Stimulated activated CD4-positive, alpha-beta T cell treated with anti-CD3 and anti-CD28 coated beads, Interleukin-2, amount 100 ng/mL, for 24 hours (primary cell): ENCODE measurements around the gene OR13J1.

ENCODE experiments used
- DNase-seq, 2 donors: peaks; one replicate each; pipeline ENCODE4 v3.0.0-alpha.2; 2020

The OR13J1 gene

DNA sequence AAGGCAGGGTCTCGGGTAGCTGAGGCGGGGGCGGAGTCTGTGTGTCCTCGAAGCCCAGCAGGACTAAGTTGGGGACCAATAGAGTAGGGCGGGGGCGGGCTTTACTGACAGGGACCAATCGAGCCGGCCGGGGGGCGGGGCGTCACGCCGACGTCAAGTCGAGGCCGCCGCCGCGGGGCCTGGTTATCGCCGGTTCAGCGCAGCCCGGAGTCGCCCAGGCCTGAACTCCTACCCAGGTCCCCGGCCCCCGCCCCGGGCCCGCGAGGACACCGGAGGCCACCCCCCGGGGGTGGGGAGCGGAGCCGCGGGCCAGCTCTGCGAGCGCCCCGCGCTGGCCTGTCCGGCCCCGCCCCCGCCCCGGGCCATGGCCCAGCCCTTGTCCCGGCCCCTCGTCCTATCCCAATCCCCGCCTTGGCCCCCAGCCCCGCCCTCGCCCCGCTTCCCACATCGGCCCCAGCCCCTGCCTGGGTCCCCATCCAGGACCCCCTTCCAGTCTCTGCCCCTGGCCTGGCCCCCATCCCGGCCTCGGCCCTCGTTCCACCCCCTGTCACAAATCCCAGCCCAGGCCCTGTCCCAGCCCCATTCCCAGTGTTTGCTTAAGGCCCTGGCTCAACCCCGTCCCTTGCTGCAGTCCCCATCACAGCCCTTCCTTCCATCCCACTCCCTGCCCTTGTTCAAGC is 41.0 kb downstream of the OR13J1 start, which contains the start of gene TMEM8B:
Gene TMEM8B, plus strand, starts transcription at position 145 of the 680 bp plus-strand sequence. Its CDS starts 220 bp downstream, at position 365.
- peak; percentile 98 for DNase-seq

DNA sequence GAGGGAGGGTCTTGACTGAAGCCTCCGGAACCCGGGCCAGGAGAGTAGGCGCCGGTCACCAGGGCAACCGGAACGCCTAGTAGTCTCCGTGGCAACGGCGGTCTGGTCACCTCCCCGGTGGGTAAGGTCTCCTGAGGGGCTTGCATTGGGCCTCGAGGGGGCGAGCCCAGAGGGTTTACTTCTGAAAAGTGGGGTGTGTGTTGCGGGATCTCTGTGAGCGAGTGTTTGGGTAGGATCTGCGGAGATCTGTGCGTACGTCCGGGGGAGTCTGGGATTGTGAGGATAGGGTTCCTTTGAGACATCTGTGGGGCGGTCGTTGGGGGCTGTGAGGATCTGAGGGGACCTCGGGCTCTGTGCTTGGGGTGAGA is 41.5 kb downstream of the OR13J1 start, which contains the start of gene FAM221B:
Gene FAM221B, minus strand, starts transcription at position 17 of the 368 bp plus-strand sequence. CDS start 2,571 bp downstream, outside the sequence.
- peak; percentile 39 to 43 for DNase-seq

- no peak for DNase-seq
Observed at GRCh38 chr9:35827486-35827885, 42.7 kb downstream of the OR13J1 start.

- DNase-seq = peak; percentile 22 to 37
Observed at GRCh38 chr9:35826071-35826701, 44.0 kb downstream of the OR13J1 start.

DNA sequence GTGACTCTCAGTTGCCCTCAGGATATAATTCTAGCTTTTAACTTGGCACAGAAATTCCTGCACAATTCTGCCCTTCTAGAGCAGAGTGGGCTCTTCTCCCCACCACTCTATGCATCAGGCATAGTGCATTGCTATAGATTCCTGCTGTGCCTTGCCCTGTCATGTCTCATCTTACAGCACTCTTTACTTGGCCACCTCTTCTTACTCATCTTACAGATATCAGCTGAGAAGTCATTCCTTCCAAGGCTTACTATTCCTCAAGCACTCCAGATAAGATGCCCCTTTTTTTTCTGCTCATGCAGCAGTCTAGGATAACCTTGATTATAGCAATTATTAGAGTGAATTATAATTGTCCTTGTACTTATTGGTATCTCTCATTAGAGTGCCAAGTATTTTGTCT is 47.3 kb downstream of the OR13J1 start:
- no peak for DNase-seq

- no peak for DNase-seq
Observed at GRCh38 chr9:35820076-35820475, 50.1 kb downstream of the OR13J1 start.
